Measurements from ENCODE around the gene AMER2.

Gene AMER2, protein sequence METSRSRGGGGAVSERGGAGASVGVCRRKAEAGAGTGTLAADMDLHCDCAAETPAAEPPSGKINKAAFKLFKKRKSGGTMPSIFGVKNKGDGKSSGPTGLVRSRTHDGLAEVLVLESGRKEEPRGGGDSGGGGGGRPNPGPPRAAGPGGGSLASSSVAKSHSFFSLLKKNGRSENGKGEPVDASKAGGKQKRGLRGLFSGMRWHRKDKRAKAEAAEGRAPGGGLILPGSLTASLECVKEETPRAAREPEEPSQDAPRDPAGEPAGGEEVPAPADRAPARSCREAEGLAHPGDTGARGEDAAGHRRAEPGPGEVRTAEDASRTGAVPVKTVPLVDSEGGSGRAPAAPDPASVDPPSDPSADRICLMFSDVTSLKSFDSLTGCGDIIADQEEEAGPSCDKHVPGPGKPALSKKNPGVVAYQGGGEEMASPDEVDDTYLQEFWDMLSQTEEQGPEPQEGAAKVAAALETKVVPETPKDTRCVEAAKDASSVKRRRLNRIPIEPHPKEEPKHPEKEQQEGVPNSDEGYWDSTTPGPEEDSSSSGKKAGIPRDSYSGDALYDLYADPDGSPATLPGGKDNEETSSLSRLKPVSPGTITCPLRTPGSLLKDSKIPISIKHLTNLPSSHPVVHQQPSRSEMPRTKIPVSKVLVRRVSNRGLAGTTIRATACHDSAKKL

GRCh38 chr13:25171517-25172302 lies at the start of gene AMER2:
TSS of gene AMER2 (minus strand) at chr13:25172288. CDS start at chr13:25171619, 669 bp downstream.
- H3K9ac ChIP-seq (ENCODE audit: low read depth, low read length) = peak within 1 kb of the TSS; percentile 68; the same call in 1 of the 2 replicates
- no peaks in the 10 kb centered on the region for H3K36me3 ChIP-seq (ENCODE audit: insufficient read depth, low read length)
- peaks cover 6% of the 10 kb centered on the region for H3K4me1 ChIP-seq (ENCODE audit: insufficient read depth, low read length)
- H3K9me3 ChIP-seq (ENCODE audit: control insufficient read depth, insufficient read depth, low read length) = no peaks in the 10 kb centered on the region

- H3K36me3 ChIP-seq (ENCODE audit: insufficient read depth, low read length) = no peaks in the 10 kb centered on the region
- H3K9me3 ChIP-seq (ENCODE audit: control insufficient read depth, insufficient read depth, low read length) = no peaks in the 10 kb centered on the region
- peaks cover 7% of the 10 kb centered on the region; the same call in 1 of the 2 replicates for H3K4me1 ChIP-seq (ENCODE audit: insufficient read depth, low read length)
- no peak overlapping the region for H3K9ac ChIP-seq (ENCODE audit: low read depth, low read length)
Observed at GRCh38 chr13:25218019-25218418, 45.9 kb upstream of the AMER2 start.

DNA sequence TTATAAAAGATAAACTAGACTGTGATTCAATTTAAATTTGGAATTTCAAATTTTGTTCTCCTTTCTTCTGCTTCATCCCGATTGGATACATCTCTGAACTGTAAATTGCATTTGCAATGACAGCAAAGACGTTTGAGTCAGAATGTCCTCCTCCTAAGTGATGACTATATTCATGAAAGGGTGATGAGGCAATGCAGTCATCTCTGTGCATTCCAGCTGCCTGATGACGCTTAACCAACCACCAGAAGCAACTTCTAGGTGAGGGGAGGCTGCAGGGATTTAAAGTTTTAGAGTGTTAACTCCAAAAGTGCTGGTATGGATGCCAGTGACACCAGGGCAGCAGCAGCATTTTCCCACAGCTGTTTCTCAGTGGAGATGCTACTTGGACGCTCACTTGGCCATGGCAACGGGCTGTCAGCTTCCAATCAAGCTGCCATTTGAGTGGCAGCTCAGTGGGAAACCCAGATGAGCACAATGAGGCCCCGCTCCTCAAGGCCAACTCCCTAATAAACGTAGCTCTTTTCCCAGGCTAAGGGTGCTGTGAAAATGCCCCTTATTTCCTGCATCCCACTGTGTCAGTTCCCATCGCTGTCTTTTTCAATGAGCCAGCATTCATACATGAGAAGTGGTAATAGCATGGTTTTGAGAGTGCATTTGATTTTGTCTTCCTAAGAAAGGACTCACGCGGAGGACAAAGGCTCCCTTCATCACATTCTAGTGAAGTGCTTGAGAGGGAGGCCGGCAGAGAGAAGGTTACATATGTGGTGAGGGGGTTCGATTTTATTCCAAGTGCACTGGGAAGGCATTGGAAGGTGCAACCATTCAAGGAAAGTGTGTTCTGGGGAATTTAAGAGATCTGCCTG lies 45.2 kb upstream of the AMER2 start:
- Histone ChIP-seq H3K4me1 (ENCODE audit: insufficient read depth, low read length) (peaks cover 7% of the 10 kb centered on the region; the same call in 1 of the 2 replicates), H3K36me3 (ENCODE audit: insufficient read depth, low read length) (no peaks in the 10 kb centered on the region), H3K9me3 (ENCODE audit: control insufficient read depth, insufficient read depth, low read length) (no peaks in the 10 kb centered on the region), H3K9ac (ENCODE audit: low read depth, low read length) (no peak overlapping the region)

DNA sequence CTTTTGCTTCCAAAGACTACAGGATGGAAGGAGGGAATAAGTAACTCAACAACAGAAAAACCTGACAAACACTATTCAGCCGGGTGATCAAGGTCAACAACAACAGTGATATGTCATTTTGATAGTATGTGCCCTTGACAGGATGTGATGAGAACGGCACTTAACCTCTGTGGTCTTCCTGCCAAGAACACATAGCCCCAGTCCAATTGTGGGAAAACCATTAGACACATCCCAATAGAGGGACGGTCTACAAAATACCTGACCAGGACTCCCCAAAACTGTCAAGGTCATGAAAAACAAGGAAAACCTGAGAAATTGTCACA lies 43.1 kb upstream of the AMER2 start:
- Histone ChIP-seq H3K36me3 (ENCODE audit: insufficient read depth, low read length) (no peaks in the 10 kb centered on the region), H3K9ac (ENCODE audit: low read depth, low read length) (no peak overlapping the region), H3K9me3 (ENCODE audit: control insufficient read depth, insufficient read depth, low read length) (no peaks in the 10 kb centered on the region), H3K4me1 (ENCODE audit: insufficient read depth, low read length) (peaks cover 7% of the 10 kb centered on the region; the same call in 1 of the 2 replicates)

DNA sequence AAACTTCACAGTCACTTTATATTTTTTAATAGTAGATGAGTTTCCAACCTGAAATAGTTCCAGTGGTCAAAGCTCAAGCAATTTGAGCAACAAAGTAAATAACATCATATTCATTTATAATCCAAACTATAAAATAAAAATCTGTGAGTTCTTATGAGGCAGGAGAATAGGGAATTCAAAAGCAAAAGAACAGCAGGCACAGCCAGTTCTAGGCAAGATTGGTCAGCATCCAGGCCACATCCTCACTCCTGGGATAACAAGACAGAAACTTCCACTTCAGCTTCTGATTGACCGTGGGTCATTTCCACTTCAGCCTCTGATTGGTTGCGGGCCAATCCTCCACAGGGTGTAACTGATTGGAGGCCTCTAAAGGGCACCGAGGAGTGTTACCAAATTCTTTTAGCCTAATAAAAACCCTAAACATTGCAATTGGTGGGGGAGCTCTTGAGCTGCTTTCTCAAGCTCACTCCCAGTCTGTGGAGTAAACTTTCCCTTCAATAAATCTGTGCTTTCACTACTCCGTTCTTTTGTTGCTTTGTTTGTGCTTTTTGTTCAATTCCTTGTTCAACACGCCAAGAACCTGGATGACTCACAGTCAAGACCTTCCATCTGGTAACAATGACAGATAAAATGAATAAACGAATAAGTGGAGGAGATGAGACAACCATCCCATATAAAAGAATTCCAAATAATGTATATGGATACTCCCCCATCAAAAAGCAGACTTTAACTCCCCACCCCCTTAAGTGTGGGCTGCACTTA lies 42.6 kb upstream of the AMER2 start:
- Histone ChIP-seq H3K9me3 (ENCODE audit: control insufficient read depth, insufficient read depth, low read length) (no peaks in the 10 kb centered on the region), H3K4me1 (ENCODE audit: insufficient read depth, low read length) (peaks cover 7% of the 10 kb centered on the region; the same call in 1 of the 2 replicates)

DNA sequence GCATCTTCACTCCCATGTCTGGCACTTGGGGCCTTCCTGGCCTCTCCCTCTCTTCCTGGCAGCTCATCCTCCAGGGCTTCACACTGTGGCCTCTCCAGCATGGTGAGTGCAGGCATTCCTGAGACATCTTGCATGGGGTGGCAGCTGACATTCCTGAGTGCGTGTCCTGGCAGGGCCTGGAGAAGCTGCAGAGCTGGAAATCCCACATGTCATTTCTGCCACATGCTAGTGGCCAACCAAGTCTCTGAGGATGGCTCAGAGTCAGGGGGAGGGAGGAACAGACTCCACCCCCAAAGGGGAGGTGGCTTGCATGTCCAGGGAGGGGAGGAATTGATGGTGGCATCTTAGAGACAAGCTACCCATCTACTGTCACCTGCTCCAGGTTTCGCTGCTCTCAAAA lies 41.6 kb upstream of the AMER2 start:
- no peaks in the 10 kb centered on the region for H3K9me3 ChIP-seq (ENCODE audit: control insufficient read depth, insufficient read depth, low read length)
- H3K4me1 ChIP-seq (ENCODE audit: insufficient read depth, low read length) = peaks cover 7% of the 10 kb centered on the region; the same call in 1 of the 2 replicates
- H3K36me3 ChIP-seq (ENCODE audit: insufficient read depth, low read length) = no peaks in the 10 kb centered on the region
- H3K9ac ChIP-seq (ENCODE audit: low read depth, low read length) = no peak overlapping the region

More for the DNA sequence above, 42.6 kb upstream of the AMER2 start:
- Histone ChIP-seq H3K9ac (ENCODE audit: low read depth, low read length) (no peak overlapping the region), H3K36me3 (ENCODE audit: insufficient read depth, low read length) (no peaks in the 10 kb centered on the region)

GRCh38 chr13:25210842-25211569 lies 38.9 kb upstream of the AMER2 start:
- Histone ChIP-seq H3K9me3 (ENCODE audit: control insufficient read depth, insufficient read depth, low read length) (no peaks in the 10 kb centered on the region), H3K9ac (ENCODE audit: low read depth, low read length) (no peak overlapping the region), H3K4me1 (ENCODE audit: insufficient read depth, low read length) (no peaks in the 10 kb centered on the region), H3K36me3 (ENCODE audit: insufficient read depth, low read length) (no peaks in the 10 kb centered on the region)

GRCh38 chr13:25207291-25207810 lies 35.3 kb upstream of the AMER2 start:
- H3K9me3 ChIP-seq (ENCODE audit: control insufficient read depth, insufficient read depth, low read length) = no peaks in the 10 kb centered on the region
- no peak overlapping the region for H3K9ac ChIP-seq (ENCODE audit: low read depth, low read length)
- peaks cover 5% of the 10 kb centered on the region; the same call in 1 of the 2 replicates for H3K4me1 ChIP-seq (ENCODE audit: insufficient read depth, low read length)
- no peaks in the 10 kb centered on the region for H3K36me3 ChIP-seq (ENCODE audit: insufficient read depth, low read length)

DNA sequence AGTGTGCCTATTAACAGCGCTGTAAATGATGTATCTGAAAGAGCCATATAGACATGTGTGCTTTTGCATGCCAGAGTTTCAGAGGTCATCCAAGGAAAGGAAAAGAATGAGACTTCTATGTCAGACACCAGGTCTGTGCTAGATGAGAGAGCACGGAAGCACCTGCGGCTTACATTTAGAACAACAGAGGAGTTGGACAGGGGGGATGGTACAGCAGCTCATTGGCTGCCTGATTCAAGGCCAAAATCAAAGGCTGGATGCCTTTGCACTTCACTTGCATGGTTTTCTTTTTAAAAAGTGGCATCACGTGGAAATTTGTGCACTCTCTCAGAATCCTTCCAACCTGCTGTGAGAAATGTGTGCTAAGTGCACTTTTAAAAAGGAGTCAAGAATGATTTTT lies 32.8 kb upstream of the AMER2 start:
- H3K36me3 ChIP-seq (ENCODE audit: insufficient read depth, low read length) = no peaks in the 10 kb centered on the region
- H3K4me1 ChIP-seq (ENCODE audit: insufficient read depth, low read length) = peaks cover 5% of the 10 kb centered on the region; the same call in 1 of the 2 replicates
- no peak overlapping the region for H3K9ac ChIP-seq (ENCODE audit: low read depth, low read length)
- no peaks in the 10 kb centered on the region for H3K9me3 ChIP-seq (ENCODE audit: control insufficient read depth, insufficient read depth, low read length)

- Histone ChIP-seq H3K9me3 (ENCODE audit: control insufficient read depth, insufficient read depth, low read length) (no peaks in the 10 kb centered on the region), H3K4me1 (ENCODE audit: insufficient read depth, low read length) (peaks cover 5% of the 10 kb centered on the region; the same call in 1 of the 2 replicates), H3K36me3 (ENCODE audit: insufficient read depth, low read length) (no peaks in the 10 kb centered on the region), H3K9ac (ENCODE audit: low read depth, low read length) (no peak overlapping the region)
Observed at GRCh38 chr13:25203127-25203740, 31.1 kb upstream of the AMER2 start.

DNA sequence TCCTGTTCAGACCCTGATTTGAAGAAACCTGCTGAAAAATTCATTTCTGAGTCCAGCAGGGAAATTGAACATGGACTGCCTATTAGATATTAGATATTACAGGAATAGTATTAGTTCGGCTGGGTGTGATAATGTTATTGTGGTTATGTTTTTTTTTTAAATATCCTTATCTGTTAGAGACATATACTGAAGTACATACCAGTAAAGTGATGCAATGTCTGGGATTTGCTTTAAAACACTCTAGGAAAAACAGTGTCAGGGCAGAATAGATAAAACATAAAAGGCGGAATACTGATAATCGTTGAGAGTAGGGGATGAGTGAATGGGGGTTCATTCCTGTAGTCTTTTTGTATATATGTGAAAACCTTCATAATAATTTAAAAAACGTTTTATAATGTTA lies 28.7 kb upstream of the AMER2 start:
- no peaks in the 10 kb centered on the region for H3K36me3 ChIP-seq (ENCODE audit: insufficient read depth, low read length)
- H3K9ac ChIP-seq (ENCODE audit: low read depth, low read length) = no peak overlapping the region
- H3K9me3 ChIP-seq (ENCODE audit: control insufficient read depth, insufficient read depth, low read length) = no peaks in the 10 kb centered on the region
- H3K4me1 ChIP-seq (ENCODE audit: insufficient read depth, low read length) = peaks cover 5% of the 10 kb centered on the region; the same call in 1 of the 2 replicates

- no peak overlapping the region for H3K9ac ChIP-seq (ENCODE audit: low read depth, low read length)
- no peaks in the 10 kb centered on the region for H3K36me3 ChIP-seq (ENCODE audit: insufficient read depth, low read length)
Observed at GRCh38 chr13:25198647-25199046, 26.6 kb upstream of the AMER2 start.

More at GRCh38 chr13:25198647-25199046, 26.6 kb upstream of the AMER2 start:
- Histone ChIP-seq H3K9me3 (ENCODE audit: control insufficient read depth, insufficient read depth, low read length) (no peaks in the 10 kb centered on the region), H3K4me1 (ENCODE audit: insufficient read depth, low read length) (peaks cover 5% of the 10 kb centered on the region; the same call in 1 of the 2 replicates)

Data from ES-I3 (cell line).